HG03575 (cell line): ENCODE results near the gene LPO.

Experiments
- ATAC-seq: cut with Tn5 transposase; IDR thresholded peaks from one replicate; pipeline ENCODE4 v1.9.1; 2021; ENCODE audit not compliant: unreplicated experiment, insufficient number of reproducible peaks, low FRiP score; ENCODE audit errors: extremely low read depth

LPO gene

GRCh38 chr17:58310511-58311428, 72.4 kb downstream of the LPO start:
- no peak for ATAC-seq

- ATAC-seq = no peak
Measured at GRCh38 chr17:58311429-58311894, 73.1 kb downstream of the LPO start.

GRCh38 chr17:58312021-58312630, 73.7 kb downstream of the LPO start:
- ATAC-seq = no peak

- ATAC-seq = no peak
Measured at GRCh38 chr17:58312829-58313228, 74.4 kb downstream of the LPO start.

- ATAC-seq = no peak
Measured at GRCh38 chr17:58313815-58314705, 75.7 kb downstream of the LPO start.

GRCh38 chr17:58314706-58315015, 76.3 kb downstream of the LPO start:
- no peak for ATAC-seq

GRCh38 chr17:58315281-58315711, 76.9 kb downstream of the LPO start:
- ATAC-seq = no peak

GRCh38 chr17:58315750-58316149, 77.4 kb downstream of the LPO start:
- no peak for ATAC-seq

GRCh38 chr17:58316260-58316960, 78.0 kb downstream of the LPO start:
- no peak for ATAC-seq

GRCh38 chr17:58317421-58318064, 79.2 kb downstream of the LPO start:
- no peak for ATAC-seq

- no peak for ATAC-seq
Measured at GRCh38 chr17:58318065-58318481, 79.7 kb downstream of the LPO start.
